GM18520 (cell line): ENCODE results near the gene MACROD2.

Experiments used
- ATAC-seq: cut with Tn5 transposase; IDR thresholded peaks from one replicate; pipeline ENCODE4 v1.9.1; 2021; ENCODE audit not compliant: unreplicated experiment

The MACROD2 gene

GRCh38 chr20:15673206-15673605, 1677.9 kb downstream of the MACROD2 start:
- no peak for ATAC-seq

GRCh38 chr20:15674253-15675060, 1679.1 kb downstream of the MACROD2 start:
- ATAC-seq, result no peak

- no peak for ATAC-seq
Measured at GRCh38 chr20:15675061-15675514, 1679.8 kb downstream of the MACROD2 start.

GRCh38 chr20:15675813-15676484, 1680.6 kb downstream of the MACROD2 start:
- ATAC-seq, result no peak

GRCh38 chr20:15676815-15677214, 1681.5 kb downstream of the MACROD2 start:
- ATAC-seq, result no peak

GRCh38 chr20:15682690-15683089, 1687.4 kb downstream of the MACROD2 start:
- no peak for ATAC-seq

- ATAC-seq, result no peak
Measured at GRCh38 chr20:15692570-15692969, 1697.3 kb downstream of the MACROD2 start.

- ATAC-seq, result no peak
Measured at GRCh38 chr20:15699431-15700146, 1704.3 kb downstream of the MACROD2 start.

- ATAC-seq, result no peak
Measured at GRCh38 chr20:15700147-15700765, 1704.9 kb downstream of the MACROD2 start.

GRCh38 chr20:15702161-15702560, 1706.8 kb downstream of the MACROD2 start:
- ATAC-seq, result no peak

GRCh38 chr20:15703171-15703911, 1708.0 kb downstream of the MACROD2 start:
- no peak for ATAC-seq

GRCh38 chr20:15705975-15706374, 1710.7 kb downstream of the MACROD2 start:
- ATAC-seq, result no peak

- ATAC-seq, result no peak
Measured at GRCh38 chr20:15706719-15707118, 1711.4 kb downstream of the MACROD2 start.

GRCh38 chr20:15708984-15709598, 1713.8 kb downstream of the MACROD2 start:
- no peak for ATAC-seq

GRCh38 chr20:15710636-15711035, 1715.3 kb downstream of the MACROD2 start:
- no peak for ATAC-seq

GRCh38 chr20:15711177-15711576, 1715.9 kb downstream of the MACROD2 start:
- no peak for ATAC-seq

- ATAC-seq, result no peak
Measured at GRCh38 chr20:15716256-15716655, 1720.9 kb downstream of the MACROD2 start.

GRCh38 chr20:15726416-15726815, 1731.1 kb downstream of the MACROD2 start:
- ATAC-seq, result no peak

- no peak for ATAC-seq
Measured at GRCh38 chr20:15734052-15734451, 1738.7 kb downstream of the MACROD2 start.

GRCh38 chr20:15739035-15739434, 1743.7 kb downstream of the MACROD2 start:
- ATAC-seq, result no peak
